ENCODE measurements around the gene CCDC182. TPM values are rescaled to one million over a fixed set of nuclear protein-coding genes. Genes with fewer than 3 reads are reported as not detected.

CCDC182 gene
- total and polyA plus RNA-seq, 2 of the 13 experiments (the other 11 are each of a cell fraction or from before 2014, with no cell fraction given) = not detected

DNA sequence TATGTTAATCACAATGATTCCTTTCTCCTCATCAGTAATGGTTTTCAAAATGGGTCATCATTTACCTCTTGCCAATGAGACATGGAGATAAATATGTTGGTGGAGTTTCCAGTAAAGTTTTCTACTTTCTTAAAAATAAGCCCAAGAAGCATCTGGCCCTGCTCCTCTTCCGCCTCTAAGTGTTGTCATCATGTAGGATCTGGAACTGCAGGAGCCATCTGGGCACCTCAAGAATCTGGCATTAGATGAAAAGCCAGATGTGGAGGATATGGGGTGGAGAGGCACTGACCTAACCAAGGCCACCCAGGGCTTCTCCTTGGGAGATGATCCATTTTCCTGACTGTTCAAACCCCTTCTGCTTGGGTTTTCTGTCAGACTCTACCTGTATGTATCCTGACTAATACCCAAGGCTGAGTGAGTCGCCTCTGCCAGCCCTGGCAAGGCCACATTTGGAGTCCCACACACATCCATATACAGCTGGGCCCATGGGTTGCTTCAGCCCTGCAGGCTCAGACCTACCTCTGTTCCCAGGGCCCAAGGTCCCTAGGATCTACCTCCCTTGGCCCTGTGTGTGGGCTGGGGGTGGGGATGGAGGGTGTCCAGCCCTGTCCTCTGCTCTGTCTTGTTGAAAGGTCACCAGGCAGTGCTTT is 24.6 kb downstream of the CCDC182 start:
- BruUV-seq (replicated peaks) = no TSS peak
- Histone ChIP-seq H3K79me2 (ENCODE audit: insufficient read depth, low read length) (no peaks in the 10 kb centered on the region), H4K20me1 (ENCODE audit: insufficient read depth, low read length) (no peaks in the 10 kb centered on the region), H3K36me3 (replicated peaks in 1 of 2; ENCODE audit: control insufficient read depth in 1 of 2, insufficient read depth in 2 of 2, low read length in 2 of 2) (no peaks in the 10 kb centered on the region), H3K9ac (ENCODE audit: insufficient read depth, low read depth, low read length) (no peak overlapping the region), H3K27me3 (ENCODE audit: control insufficient read depth in 1 of 2, insufficient read depth in 2 of 2, low read length in 2 of 2) (peaks cover 5 to 77% of the 10 kb centered on the region in 2 experiments; a peak in 4 of 5 replicates), H2AFZ (ENCODE audit: low read length) (no peak overlapping the region), H3K27ac (ENCODE audit: extremely low read length, insufficient read depth, low read length) (no peak overlapping the region), H3K4me2 (ENCODE audit: low read depth, low read length) (no peak overlapping the region), H3K9me3 (ENCODE audit: low read length) (no peaks in the 10 kb centered on the region), H3K4me1 (ENCODE audit: insufficient read depth, low read length) (no peaks in the 10 kb centered on the region), H3K4me3 (replicated peaks in 1 of 3; ENCODE audit: insufficient read depth in 1 of 3, low read depth in 2 of 3, low read length in 3 of 3) (no peak overlapping the region)
- no peak for FAIRE-seq
- in situ Hi-C loops (cut with HindIII; ENCODE audit: extremely low pct_ligation_motif_present, low pct_unique_long_range_greater_than_20kb) (no loop called here), intact Hi-C loops (cut with micrococcal nuclease; ENCODE audit: unreplicated experiment) (no loop called here)
- DNase-seq (ENCODE audit: low spot score) = no peak
- 16% methylated on average over 2 of the region's 2 CpGs for WGBS (ENCODE audit: low lambda C conversion rate)
- CTCF ChIA-PET (ENCODE audit: low intra/inter-chr PET ratio, low total read pairs) = no interaction called here
- POLR2A ChIA-PET = no interaction called here
- ATAC-seq = no peak
- TF ChIP-seq MAFK (conservative IDR thresholded peaks at IDR 0.05 in 1 of 2, IDR thresholded peaks at IDR 0.05 in 1 of 2; ENCODE audit: low read length in 2 of 2) (no peak), HNRNPUL1 (IDR thresholded peaks at IDR 0.05; ENCODE audit: low read depth, low read length) (no peak)

DNA sequence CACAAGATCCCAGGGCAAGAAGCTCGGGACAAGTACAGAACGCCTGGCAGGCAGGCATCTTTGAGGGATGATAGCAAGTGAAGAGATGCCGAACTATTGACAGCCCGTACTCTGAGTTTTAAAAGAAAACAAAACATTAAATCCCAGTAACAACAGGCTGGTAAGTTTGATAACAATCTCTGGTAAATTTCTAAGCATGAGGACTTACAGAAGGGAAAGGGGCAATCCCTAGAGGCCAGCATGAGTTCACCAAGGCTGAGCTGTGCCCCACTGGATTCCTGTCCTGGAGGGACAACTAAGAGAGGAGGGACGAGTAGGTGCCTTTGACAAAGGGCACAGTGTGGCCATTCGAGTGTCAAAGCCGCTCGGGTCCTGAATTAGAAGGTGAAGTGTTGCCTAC is 26.2 kb downstream of the CCDC182 start:
- H3K4me2 ChIP-seq (ENCODE audit: low read depth, low read length) = no peak overlapping the region
- no peak overlapping the region for H2AFZ ChIP-seq (ENCODE audit: low read length)
- no TSS peak for BruUV-seq (replicated peaks)
- H3K36me3 ChIP-seq (replicated peaks in 1 of 2; ENCODE audit: control insufficient read depth in 1 of 2, insufficient read depth in 2 of 2, low read length in 2 of 2) = no peaks in the 10 kb centered on the region
- ChIA-PET CTCF (ENCODE audit: low intra/inter-chr PET ratio, low total read pairs) (no interaction called here), POLR2A (no interaction called here)
- WGBS (ENCODE audit: low lambda C conversion rate) = 5% methylated on average over 8 of the region's 8 CpGs
- ATAC-seq (no peak), DNase-seq (ENCODE audit: low spot score) (no peak), FAIRE-seq (no peak)
- H3K27me3 ChIP-seq (ENCODE audit: control insufficient read depth in 1 of 2, insufficient read depth in 2 of 2, low read length in 2 of 2) = peaks cover 7 to 78% of the 10 kb centered on the region in 2 experiments; a peak in 4 of 5 replicates
- H3K9ac ChIP-seq (ENCODE audit: insufficient read depth, low read depth, low read length) = no peak overlapping the region
- intact Hi-C loops (cut with micrococcal nuclease; ENCODE audit: unreplicated experiment) = no loop called here
- H3K9me3 ChIP-seq (ENCODE audit: low read length) = no peaks in the 10 kb centered on the region
- in situ Hi-C loops (cut with HindIII; ENCODE audit: extremely low pct_ligation_motif_present, low pct_unique_long_range_greater_than_20kb) = no loop called here
- no peaks in the 10 kb centered on the region for H3K4me1 ChIP-seq (ENCODE audit: insufficient read depth, low read length)
- no peak overlapping the region for H3K4me3 ChIP-seq (replicated peaks in 1 of 3; ENCODE audit: insufficient read depth in 1 of 3, low read depth in 2 of 3, low read length in 3 of 3)
- TF ChIP-seq, protein P1, sequence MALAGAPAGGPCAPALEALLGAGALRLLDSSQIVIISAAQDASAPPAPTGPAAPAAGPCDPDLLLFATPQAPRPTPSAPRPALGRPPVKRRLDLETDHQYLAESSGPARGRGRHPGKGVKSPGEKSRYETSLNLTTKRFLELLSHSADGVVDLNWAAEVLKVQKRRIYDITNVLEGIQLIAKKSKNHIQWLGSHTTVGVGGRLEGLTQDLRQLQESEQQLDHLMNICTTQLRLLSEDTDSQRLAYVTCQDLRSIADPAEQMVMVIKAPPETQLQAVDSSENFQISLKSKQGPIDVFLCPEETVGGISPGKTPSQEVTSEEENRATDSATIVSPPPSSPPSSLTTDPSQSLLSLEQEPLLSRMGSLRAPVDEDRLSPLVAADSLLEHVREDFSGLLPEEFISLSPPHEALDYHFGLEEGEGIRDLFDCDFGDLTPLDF (CRISPR knock-in tag; IDR thresholded peaks at IDR 0.05) = no peak
- peak; percentile 85; the same call in 1 of the 2 replicates for TF ChIP-seq EZH2 (conservative IDR thresholded peaks at IDR 0.05; ENCODE audit: low read depth, low read length)
- H3K27ac ChIP-seq (ENCODE audit: extremely low read length, insufficient read depth, low read length) = no peak overlapping the region
- H4K20me1 ChIP-seq (ENCODE audit: insufficient read depth, low read length) = no peaks in the 10 kb centered on the region
- H3K79me2 ChIP-seq (ENCODE audit: insufficient read depth, low read length) = no peaks in the 10 kb centered on the region

All from HepG2 (cell line).